Measurements from ENCODE around the gene ZNF892. TPM values are rescaled to one million over a fixed set of nuclear protein-coding genes. Genes with fewer than 3 reads are reported as not detected.
"Not testable (repeated sequence)": the region's sequence is repeated elsewhere in the genome, so short reads cannot be mapped to it uniquely, and the experiment has no call there.

Gene ZNF892
- total and polyA plus RNA-seq, 7 experiments from 2014 or later, result 0.69 to 6.4 (median 2.6) TPM

- ATAC-seq, result no peak
- CTCF ChIA-PET, result no interaction called here
- Mint-ChIP-seq H3K4me3 (no peak overlapping the region), H3K4me1 (no peaks in the 10 kb centered on the region), H3K27ac (no peak overlapping the region), H3K36me3 (peaks cover 0 to 14% (median 10%) of the 10 kb centered on the region in 5 donors), H3K9me3 (peaks cover 11 to 93% (median 47%) of the 10 kb centered on the region in 11 donors), H3K27me3 (peaks cover 0 to 8% (median 0%) of the 10 kb centered on the region in 5 donors)
- no peak for DNase-seq
- no peaks in the 10 kb centered on the region for H3K4me1 ChIP-seq (ENCODE audit: control insufficient read depth in 2 of 2, insufficient read depth in 2 of 2, low read length in 2 of 2)
- no peaks in the 10 kb centered on the region for H3K36me3 ChIP-seq (ENCODE audit: control insufficient read depth in 2 of 3, insufficient read depth in 3 of 3, low read length in 3 of 3)
- intact Hi-C loops (cut with micrococcal nuclease), result loop anchor here in 1 of 2 donors (10.0 kb wide), 1 partner anchor 100 kb away; no protein-coding TSS in a partner anchor
- POLR2A ChIA-PET, result no interaction called here
- H3K27ac ChIP-seq (ENCODE audit: low read depth, low read length), result no peak overlapping the region
- no peak overlapping the region for H3K4me3 ChIP-seq (ENCODE audit: low read length)
- H3K27me3 ChIP-seq (ENCODE audit: control insufficient read depth in 2 of 2, insufficient read depth in 2 of 2, low read length in 2 of 2), result no peaks in the 10 kb centered on the region
- peaks cover 0 to 31% (median 0%) of the 10 kb centered on the region in 3 experiments for H3K9me3 ChIP-seq (ENCODE audit: control insufficient read depth in 2 of 3, low read length in 3 of 3)
Measured at GRCh38 chr2:95234286-95234785, 27.0 kb downstream of the ZNF892 start.

DNA sequence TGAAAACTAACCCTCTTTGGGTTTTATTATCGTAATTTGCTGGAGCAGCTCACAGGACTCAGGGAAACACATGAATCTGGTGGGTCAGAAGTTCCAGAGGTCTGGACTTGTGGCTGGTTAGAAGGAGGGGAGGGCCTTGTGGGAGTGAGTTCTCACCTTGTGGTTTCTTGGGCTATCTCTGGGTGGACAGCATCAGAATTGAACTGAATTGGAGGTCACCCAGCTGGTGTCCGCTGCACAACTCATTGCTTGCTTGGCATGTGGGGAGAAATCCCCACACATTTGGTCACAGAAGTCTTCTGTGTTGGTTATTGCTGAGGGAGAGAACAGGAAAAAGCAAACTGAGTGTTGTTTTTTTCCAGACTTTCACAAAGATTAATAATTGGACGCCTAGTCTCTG lies 27.5 kb downstream of the ZNF892 start:
- H3K27me3 Mint-ChIP-seq, result peaks cover 0 to 8% (median 0%) of the 10 kb centered on the region in 5 donors
- no peak overlapping the region for H3K4me3 Mint-ChIP-seq
- Histone ChIP-seq H3K9me3 (ENCODE audit: control insufficient read depth in 2 of 3, low read length in 3 of 3) (peaks cover 0 to 29% (median 0%) of the 10 kb centered on the region in 3 experiments), H3K4me3 (ENCODE audit: low read length) (no peak overlapping the region), H3K27ac (ENCODE audit: low read depth, low read length) (no peak overlapping the region), H3K36me3 (ENCODE audit: control insufficient read depth in 2 of 3, insufficient read depth in 3 of 3, low read length in 3 of 3) (no peaks in the 10 kb centered on the region), H3K27me3 (ENCODE audit: control insufficient read depth in 2 of 2, insufficient read depth in 2 of 2, low read length in 2 of 2) (no peaks in the 10 kb centered on the region), H3K4me1 (ENCODE audit: control insufficient read depth in 2 of 2, insufficient read depth in 2 of 2, low read length in 2 of 2) (no peaks in the 10 kb centered on the region)
- ChIA-PET POLR2A (no interaction called here), CTCF (no interaction called here)
- H3K36me3 Mint-ChIP-seq, result peaks cover 0 to 11% (median 7%) of the 10 kb centered on the region in 5 donors
- peaks cover 10 to 93% (median 47%) of the 10 kb centered on the region in 11 donors for H3K9me3 Mint-ChIP-seq
- DNase-seq, result no peak
- H3K27ac Mint-ChIP-seq, result no peak overlapping the region
- intact Hi-C loops (cut with micrococcal nuclease), result loop anchor here in 1 of 2 donors (10.0 kb wide), 1 partner anchor 100 kb away; no protein-coding TSS in a partner anchor
- ATAC-seq, result no peak
- H3K4me1 Mint-ChIP-seq, result no peaks in the 10 kb centered on the region

- Histone ChIP-seq H3K27me3 (ENCODE audit: control insufficient read depth in 2 of 2, insufficient read depth in 2 of 2, low read length in 2 of 2) (no peaks in the 10 kb centered on the region), H3K9me3 (ENCODE audit: control insufficient read depth in 2 of 3, low read length in 3 of 3) (peaks cover 0 to 37% (median 0%) of the 10 kb centered on the region in 3 experiments), H3K4me3 (ENCODE audit: low read length) (no peak overlapping the region), H3K27ac (ENCODE audit: low read depth, low read length) (no peak overlapping the region), H3K36me3 (ENCODE audit: control insufficient read depth in 2 of 3, insufficient read depth in 3 of 3, low read length in 3 of 3) (no peaks in the 10 kb centered on the region), H3K4me1 (ENCODE audit: control insufficient read depth in 2 of 2, insufficient read depth in 2 of 2, low read length in 2 of 2) (no peaks in the 10 kb centered on the region)
- DNase-seq (no peak), ATAC-seq (no peak)
- peaks cover 0 to 8% (median 0%) of the 10 kb centered on the region in 5 donors for H3K27me3 Mint-ChIP-seq
- H3K4me1 Mint-ChIP-seq, result no peaks in the 10 kb centered on the region
- CTCF ChIA-PET, result no interaction called here
- H3K36me3 Mint-ChIP-seq, result peaks cover 0 to 16% (median 15%) of the 10 kb centered on the region in 5 donors
- no peak overlapping the region for H3K4me3 Mint-ChIP-seq
- POLR2A ChIA-PET, result no interaction called here
- no peak overlapping the region for H3K27ac Mint-ChIP-seq
- H3K9me3 Mint-ChIP-seq, result peaks cover 23 to 90% (median 55%) of the 10 kb centered on the region in 11 donors
- intact Hi-C loops (cut with micrococcal nuclease), result loop anchor here in 1 of 2 donors (10.0 kb wide), 1 partner anchor 97 kb away; no protein-coding TSS in a partner anchor
Measured at GRCh38 chr2:95238131-95238530, 30.8 kb downstream of the ZNF892 start.

GRCh38 chr2:95240091-95240490 lies 32.8 kb downstream of the ZNF892 start:
- H3K9me3 ChIP-seq (ENCODE audit: control insufficient read depth in 2 of 3, low read length in 3 of 3), result peaks cover 0 to 22% (median 0%) of the 10 kb centered on the region in 3 experiments
- H3K27ac ChIP-seq (ENCODE audit: low read depth, low read length), result no peak overlapping the region
- Mint-ChIP-seq H3K27me3 (peaks cover 0 to 5% (median 0%) of the 10 kb centered on the region in 5 donors), H3K36me3 (peaks cover 0 to 22% (median 15%) of the 10 kb centered on the region in 5 donors), H3K9me3 (peaks cover 27 to 84% (median 51%) of the 10 kb centered on the region in 11 donors), H3K27ac (no peak overlapping the region), H3K4me1 (no peaks in the 10 kb centered on the region), H3K4me3 (no peak overlapping the region)
- ATAC-seq (no peak), DNase-seq (no peak)
- no peaks in the 10 kb centered on the region for H3K27me3 ChIP-seq (ENCODE audit: control insufficient read depth in 2 of 2, insufficient read depth in 2 of 2, low read length in 2 of 2)
- no peaks in the 10 kb centered on the region for H3K36me3 ChIP-seq (ENCODE audit: control insufficient read depth in 2 of 3, insufficient read depth in 3 of 3, low read length in 3 of 3)
- intact Hi-C loops (cut with micrococcal nuclease), result no loop called here
- no peaks in the 10 kb centered on the region for H3K4me1 ChIP-seq (ENCODE audit: control insufficient read depth in 2 of 2, insufficient read depth in 2 of 2, low read length in 2 of 2)
- ChIA-PET POLR2A (no interaction called here), CTCF (no interaction called here)
- no peak overlapping the region for H3K4me3 ChIP-seq (ENCODE audit: low read length)

GRCh38 chr2:95240556-95240955 lies 33.2 kb downstream of the ZNF892 start:
- Mint-ChIP-seq H3K4me3 (no peak overlapping the region), H3K4me1 (no peaks in the 10 kb centered on the region), H3K27me3 (peaks cover 0 to 5% (median 0%) of the 10 kb centered on the region in 5 donors), H3K27ac (no peak overlapping the region), H3K9me3 (peaks cover 27 to 84% (median 51%) of the 10 kb centered on the region in 11 donors), H3K36me3 (peaks cover 0 to 22% (median 13%) of the 10 kb centered on the region in 5 donors)
- no peak for DNase-seq
- ATAC-seq, result no peak
- intact Hi-C loops (cut with micrococcal nuclease), result no loop called here
- Histone ChIP-seq H3K9me3 (ENCODE audit: control insufficient read depth in 2 of 3, low read length in 3 of 3) (peaks cover 0 to 22% (median 0%) of the 10 kb centered on the region in 3 experiments), H3K27ac (ENCODE audit: low read depth, low read length) (no peak overlapping the region), H3K36me3 (ENCODE audit: control insufficient read depth in 2 of 3, insufficient read depth in 3 of 3, low read length in 3 of 3) (no peaks in the 10 kb centered on the region), H3K4me3 (ENCODE audit: low read length) (no peak overlapping the region), H3K4me1 (ENCODE audit: control insufficient read depth in 2 of 2, insufficient read depth in 2 of 2, low read length in 2 of 2) (no peaks in the 10 kb centered on the region), H3K27me3 (ENCODE audit: control insufficient read depth in 2 of 2, insufficient read depth in 2 of 2, low read length in 2 of 2) (no peaks in the 10 kb centered on the region)
- ChIA-PET POLR2A (no interaction called here), CTCF (interaction anchor here (1.2 kb wide), 1 partner anchor 8 kb away, joined by 5 read pairs; no protein-coding TSS in a partner anchor)

- H3K27me3 ChIP-seq (ENCODE audit: control insufficient read depth in 2 of 2, insufficient read depth in 2 of 2, low read length in 2 of 2); ATAC-seq; H3K4me3 Mint-ChIP-seq; DNase-seq; H3K36me3 ChIP-seq (ENCODE audit: control insufficient read depth in 2 of 3, insufficient read depth in 3 of 3, low read length in 3 of 3); H3K27me3 Mint-ChIP-seq; H3K27ac ChIP-seq (ENCODE audit: low read depth, low read length); H3K4me1 Mint-ChIP-seq; CTCF ChIA-PET; POLR2A ChIA-PET; H3K27ac Mint-ChIP-seq; H3K4me3 ChIP-seq (ENCODE audit: low read length); intact Hi-C loops (cut with micrococcal nuclease); H3K4me1 ChIP-seq (ENCODE audit: control insufficient read depth in 2 of 2, insufficient read depth in 2 of 2, low read length in 2 of 2): not testable (repeated sequence)
- peaks cover 0 to 18% (median 0%) of the 10 kb centered on the region in 3 experiments for H3K9me3 ChIP-seq (ENCODE audit: control insufficient read depth in 2 of 3, low read length in 3 of 3)
- peaks cover 0 to 22% (median 8%) of the 10 kb centered on the region in 5 donors for H3K36me3 Mint-ChIP-seq
- peaks cover 25 to 84% (median 54%) of the 10 kb centered on the region in 11 donors for H3K9me3 Mint-ChIP-seq
Measured at GRCh38 chr2:95242084-95242483, 34.8 kb downstream of the ZNF892 start.

Measured in naive thymus-derived CD4-positive, alpha-beta T cell (primary cell).